Pancreas (tissue), 10 donors: ENCODE measurements around the gene FAM120AOS. TPM values are rescaled to one million over a fixed set of nuclear protein-coding genes. Genes with fewer than 3 reads are reported as not detected.
A peak's percentile ranks its signal among the peaks of the same experiment; 100 is the strongest.

ENCODE experiments used
- ATAC-seq, 4 donors: fragments of 200-7000 bp; cut with Tn5 transposase; one replicate each; pipeline versions ENCODE4 v1.8.0 to v1.9.1; 2020; ENCODE audit warnings: mild to moderate bottlenecking in 4 of 4, moderate library complexity in 4 of 4
- DNase-seq, 6 donors: peaks; one replicate each; pipeline ENCODE4 v3.0.0-alpha.2; 2020
- FAIRE-seq: peaks from 2 replicates; lab custom pipeline; 2012; peaks lifted over from hg19 to GRCh38; lab: Jason Lieb, UNC
- H3K27ac ChIP-seq, 4 donors: fragments of 200-600 bp; sonication (generic); 1 replicate in 3 of 4; 2 replicates in 1 of 4; pipeline versions ENCODE4 v1.5.0 to v1.8.0; 2020
- H3K27me3 ChIP-seq, 4 donors: fragments of 200-600 bp; one replicate each; pipeline ENCODE4 v1.8.0; 2021
- H3K36me3 ChIP-seq, 3 donors: fragments of 200-600 bp; sonication (generic) in 1 of 3; one replicate each; pipeline versions ENCODE4 v1.5.0 to v1.8.0; 2020 to 2021
- H3K4me1 ChIP-seq, 3 donors: fragments of 200-600 bp; one replicate each; pipeline ENCODE4 v1.8.0; 2021
- H3K4me3 ChIP-seq, 4 donors: fragments of 200-600 bp; sonication (generic) in 2 of 4; one replicate each; pipeline versions ENCODE4 v1.5.0 to v1.8.0; 2020 to 2021
- H3K9me3 ChIP-seq, 4 donors: fragments of 200-600 bp; one replicate each; pipeline ENCODE4 v1.8.0; 2021
- CTCF ChIP-seq, 4 donors: fragments of 200-600 bp; sonication (generic) in 3 of 4; IDR thresholded peaks; one replicate each; pipeline versions ENCODE4 v1.5.0 to v1.8.0; 2021; ENCODE audit warnings: antibody characterized with exemption in 4 of 4
- WGBS, 2 donors: extraction: QIAGEN DNeasy Blood & Tissue Kit; methylation state at CpG; one replicate each; pipeline ENCODE4 v1.1.7; 2013; 5-methylcytosine and 5-hydroxymethylcytosine counted together
- intact Hi-C, 3 donors: fragments of 100-400 bp; cut with DNase I; formaldehyde crosslinking; loops; one replicate each; pipeline versions ENCODE4 v1.11.1 to v1.14.2; 2022
- polyA plus RNA-seq, 2 donors: library from polyadenylated mRNA; stranded (reverse); fragments of 200-250 nt; gene quantifications; one replicate each; pipeline ENCODE4 v1.2.3, GENCODE V29; 2013
- total RNA-seq, 6 donors: library from RNA; stranded (reverse); fragmentation: NEBNext Ultra II Directional in 4 of 6; extraction: Animal tissue kit (Norgen Biotek cat#: 25700) in 4 of 6; gene quantifications; one replicate each; pipeline versions ENCODE4 v1.2.1 to v1.2.4, GENCODE V29; 2021 to 2023
- donor health status: healthy with polysubstance abuse.
- donor health status: DM: no; HTN: no; CAD: no; lungs with moderate emphysema.
- donor health status: DM: no; HTN: no; CAD: no.
- donor health status: control.
- donor health status: control.
- donor health status: Bipolar disorder and iron deficiency.
- donor health status: DM: yes; HTN: yes; CAD: no.
- donor health status: DM: no; HTN: no; CAD: no.
- donor health status: DM: no; HTN: no; CAD: no.
- donor health status: DM: yes; HTN: yes; CAD: no.

The FAM120AOS gene
- total and polyA plus RNA-seq, 8 donors, result 15.7 to 28.1 (median 21.3) TPM

- ATAC-seq (peak in 3 of 4 donors; percentile 70 to 85 (median 75)), DNase-seq (peak in 2 of 6 donors; percentile 10 to 26), FAIRE-seq (no peak)
- H3K27ac ChIP-seq, result no peak overlapping the region
- H3K4me3 ChIP-seq, result no peak overlapping the region
- no peak for TF ChIP-seq CTCF (IDR thresholded peaks at IDR 0.05)
- WGBS, 2 donors, result 52 to 57% methylated on average over 10 of the region's 10 CpGs
- H3K36me3 ChIP-seq, result no peaks in the 10 kb centered on the region
- intact Hi-C loops, result no loop called here
- H3K27me3 ChIP-seq, result no peaks in the 10 kb centered on the region
- H3K9me3 ChIP-seq, result no peaks in the 10 kb centered on the region
- no peaks in the 10 kb centered on the region for H3K4me1 ChIP-seq
Measured at GRCh38 chr9:93422977-93423616, 30.3 kb downstream of the FAM120AOS start.

GRCh38 chr9:93419023-93419422 is 34.4 kb downstream of the FAM120AOS start:
- H3K4me1 ChIP-seq, result no peaks in the 10 kb centered on the region
- H3K4me3 ChIP-seq, result no peak overlapping the region
- no peak for FAIRE-seq
- no peaks in the 10 kb centered on the region for H3K9me3 ChIP-seq
- no peak for ATAC-seq
- DNase-seq, result no peak
- no peak for TF ChIP-seq CTCF (IDR thresholded peaks at IDR 0.05)
- 86 to 91% methylated on average over 1 of the region's 1 CpG for WGBS, 2 donors
- H3K27me3 ChIP-seq, result no peaks in the 10 kb centered on the region
- H3K36me3 ChIP-seq, result no peaks in the 10 kb centered on the region
- intact Hi-C loops, result no loop called here
- no peak overlapping the region for H3K27ac ChIP-seq

GRCh38 chr9:93417538-93417937 is 35.8 kb downstream of the FAM120AOS start:
- Histone ChIP-seq H3K9me3 (no peaks in the 10 kb centered on the region), H3K27ac (no peak overlapping the region), H3K4me1 (no peaks in the 10 kb centered on the region), H3K4me3 (no peak overlapping the region), H3K36me3 (no peaks in the 10 kb centered on the region), H3K27me3 (no peaks in the 10 kb centered on the region)
- ATAC-seq (no peak), DNase-seq (no peak), FAIRE-seq (no peak)
- WGBS, 2 donors, result 96 to 100% methylated on average over 1 of the region's 1 CpG
- intact Hi-C loops, result no loop called here
- no peak for TF ChIP-seq CTCF (IDR thresholded peaks at IDR 0.05)

- no peaks in the 10 kb centered on the region for H3K27me3 ChIP-seq
- H3K36me3 ChIP-seq, result no peaks in the 10 kb centered on the region
- H3K4me1 ChIP-seq, result no peaks in the 10 kb centered on the region
- WGBS, 2 donors, result 84 to 85% methylated on average over 8 of the region's 8 CpGs
- H3K4me3 ChIP-seq, result no peak overlapping the region
- intact Hi-C loops, result no loop called here
- no peak for ATAC-seq
- no peak for TF ChIP-seq CTCF (IDR thresholded peaks at IDR 0.05)
- H3K9me3 ChIP-seq, result no peaks in the 10 kb centered on the region
- no peak overlapping the region for H3K27ac ChIP-seq
- FAIRE-seq, result no peak
- DNase-seq, result no peak
Measured at GRCh38 chr9:93416530-93417235, 36.7 kb downstream of the FAM120AOS start.

GRCh38 chr9:93415176-93415690 is 38.1 kb downstream of the FAM120AOS start:
- intact Hi-C loops, result no loop called here
- no peak overlapping the region for H3K4me3 ChIP-seq
- no peaks in the 10 kb centered on the region for H3K36me3 ChIP-seq
- no peak for FAIRE-seq
- H3K27me3 ChIP-seq, result no peaks in the 10 kb centered on the region
- no peak for DNase-seq
- no peaks in the 10 kb centered on the region for H3K4me1 ChIP-seq
- H3K27ac ChIP-seq, result no peak overlapping the region
- TF ChIP-seq CTCF (IDR thresholded peaks at IDR 0.05), result no peak
- H3K9me3 ChIP-seq, result no peaks in the 10 kb centered on the region
- 89 to 94% methylated on average over 2 of the region's 2 CpGs for WGBS, 2 donors
- ATAC-seq, result no peak
